Measurements from ENCODE around the gene LTBP1. TPM values are rescaled to one million over a fixed set of nuclear protein-coding genes. Genes with fewer than 3 reads are reported as not detected.

LTBP1 gene
- total RNA-seq, 3 donors from 2014 or later (not counting 1 experiment from before 2014, with no cell fraction given), result 1.7 to 4.7 (median 3.5) TPM

DNA sequence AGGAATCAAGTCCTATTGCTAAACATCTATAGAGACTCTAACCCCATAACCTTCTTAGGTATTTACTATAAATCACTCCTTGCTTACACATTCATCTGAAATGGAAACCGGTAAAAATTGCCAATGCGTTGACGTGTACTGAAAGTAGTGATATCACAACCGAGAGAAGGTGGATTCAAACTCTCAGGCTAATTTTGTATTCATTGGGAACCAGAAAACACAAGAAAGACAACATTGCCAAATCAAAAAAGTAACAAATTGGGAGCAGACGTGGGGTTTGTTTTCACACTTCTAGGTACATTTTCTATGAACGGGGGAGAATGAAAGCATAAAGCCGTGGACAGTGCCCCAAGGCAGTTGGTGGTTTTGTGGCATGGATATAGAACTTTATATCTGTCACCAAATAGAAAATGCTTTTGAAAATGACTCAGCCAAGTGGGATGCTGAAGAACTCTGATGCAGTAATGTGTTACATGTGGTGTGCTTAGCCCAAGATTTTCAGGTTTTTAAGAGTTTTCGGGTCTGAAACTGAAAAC lies 374.6 kb downstream of the LTBP1 start:
- peaks cover 0 to 4% of the 10 kb centered on the region in 2 donors for H3K4me1 Mint-ChIP-seq
- no peaks in the 10 kb centered on the region for H3K9me3 ChIP-seq (ENCODE audit: control insufficient read depth, insufficient read depth, low read length)
- intact Hi-C loops (cut with micrococcal nuclease), result no loop called here
- H3K4me1 ChIP-seq (ENCODE audit: control insufficient read depth, insufficient read depth, low read length), result no peaks in the 10 kb centered on the region
- H3K27me3 ChIP-seq (ENCODE audit: control insufficient read depth, insufficient read depth, low read length), result no peaks in the 10 kb centered on the region
- ATAC-seq (peak in 1 of 3 donors; percentile 39), DNase-seq (no peak)
- peaks cover 0 to 5% of the 10 kb centered on the region in 2 donors for H3K27me3 Mint-ChIP-seq (ENCODE audit: low read depth in 2 of 2)
- H3K36me3 Mint-ChIP-seq, result no peaks in the 10 kb centered on the region
- 43% methylated on average over 7 of the region's 8 CpGs for whole genome bisulfite sequencing (ENCODE audit: insufficient coverage)
- no peak overlapping the region for H3K4me3 ChIP-seq (ENCODE audit: low read length)
- no peak overlapping the region for H3K27ac Mint-ChIP-seq
- no peaks in the 10 kb centered on the region for H3K9me3 Mint-ChIP-seq
- no peak overlapping the region for H3K27ac ChIP-seq (ENCODE audit: low read length)
- TF ChIP-seq, protein P1, sequence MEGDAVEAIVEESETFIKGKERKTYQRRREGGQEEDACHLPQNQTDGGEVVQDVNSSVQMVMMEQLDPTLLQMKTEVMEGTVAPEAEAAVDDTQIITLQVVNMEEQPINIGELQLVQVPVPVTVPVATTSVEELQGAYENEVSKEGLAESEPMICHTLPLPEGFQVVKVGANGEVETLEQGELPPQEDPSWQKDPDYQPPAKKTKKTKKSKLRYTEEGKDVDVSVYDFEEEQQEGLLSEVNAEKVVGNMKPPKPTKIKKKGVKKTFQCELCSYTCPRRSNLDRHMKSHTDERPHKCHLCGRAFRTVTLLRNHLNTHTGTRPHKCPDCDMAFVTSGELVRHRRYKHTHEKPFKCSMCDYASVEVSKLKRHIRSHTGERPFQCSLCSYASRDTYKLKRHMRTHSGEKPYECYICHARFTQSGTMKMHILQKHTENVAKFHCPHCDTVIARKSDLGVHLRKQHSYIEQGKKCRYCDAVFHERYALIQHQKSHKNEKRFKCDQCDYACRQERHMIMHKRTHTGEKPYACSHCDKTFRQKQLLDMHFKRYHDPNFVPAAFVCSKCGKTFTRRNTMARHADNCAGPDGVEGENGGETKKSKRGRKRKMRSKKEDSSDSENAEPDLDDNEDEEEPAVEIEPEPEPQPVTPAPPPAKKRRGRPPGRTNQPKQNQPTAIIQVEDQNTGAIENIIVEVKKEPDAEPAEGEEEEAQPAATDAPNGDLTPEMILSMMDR (IDR thresholded peaks at IDR 0.05), result no peak
- H3K36me3 ChIP-seq (ENCODE audit: control insufficient read depth, insufficient read depth, low read length), result no peaks in the 10 kb centered on the region
- H3K4me3 Mint-ChIP-seq, result no peak overlapping the region

DNA sequence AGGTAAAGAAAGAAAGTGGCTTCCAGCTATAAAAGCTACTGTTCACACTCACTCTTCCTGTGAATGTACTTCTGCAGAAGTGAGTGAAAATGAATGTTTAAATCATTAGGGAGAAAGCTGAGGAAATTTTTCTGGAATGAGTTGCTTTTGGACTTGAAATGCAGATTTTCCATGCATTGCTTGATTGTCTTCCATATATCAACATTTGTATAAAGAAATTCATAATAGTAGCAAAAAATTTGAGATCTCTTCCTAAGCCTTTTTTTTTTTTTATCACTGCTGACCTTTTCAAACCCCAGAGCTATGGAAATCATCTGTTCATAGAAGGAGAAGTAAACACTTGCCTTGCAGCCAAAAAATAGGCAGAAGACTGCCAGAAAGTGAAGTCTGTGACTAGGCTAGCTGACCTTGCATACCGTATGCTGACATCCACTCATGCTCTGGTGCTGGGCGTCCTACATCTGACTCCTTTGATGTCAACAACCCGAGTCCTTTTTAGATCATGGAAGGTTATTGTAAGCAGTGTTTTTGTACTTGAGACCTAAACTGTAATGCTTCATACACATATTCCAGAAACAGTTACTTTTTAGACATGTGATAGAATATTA lies 375.2 kb downstream of the LTBP1 start:
- Mint-ChIP-seq H3K27me3 (ENCODE audit: low read depth in 2 of 2) (peaks cover 0 to 3% of the 10 kb centered on the region in 2 donors), H3K9me3 (no peaks in the 10 kb centered on the region), H3K4me3 (no peak overlapping the region), H3K27ac (no peak overlapping the region), H3K36me3 (no peaks in the 10 kb centered on the region), H3K4me1 (peaks cover 0 to 4% of the 10 kb centered on the region in 2 donors)
- Histone ChIP-seq H3K36me3 (ENCODE audit: control insufficient read depth, insufficient read depth, low read length) (no peaks in the 10 kb centered on the region), H3K4me1 (ENCODE audit: control insufficient read depth, insufficient read depth, low read length) (no peaks in the 10 kb centered on the region), H3K4me3 (ENCODE audit: low read length) (no peak overlapping the region), H3K9me3 (ENCODE audit: control insufficient read depth, insufficient read depth, low read length) (no peaks in the 10 kb centered on the region), H3K27ac (ENCODE audit: low read length) (no peak overlapping the region), H3K27me3 (ENCODE audit: control insufficient read depth, insufficient read depth, low read length) (no peaks in the 10 kb centered on the region)
- DNase-seq (no peak), ATAC-seq (no peak)
- WGBS (ENCODE audit: insufficient coverage), result 69% methylated on average over 3 of the region's 3 CpGs
- TF ChIP-seq, protein P1 (IDR thresholded peaks at IDR 0.05), result no peak
- intact Hi-C loops (cut with micrococcal nuclease), result no loop called here

DNA sequence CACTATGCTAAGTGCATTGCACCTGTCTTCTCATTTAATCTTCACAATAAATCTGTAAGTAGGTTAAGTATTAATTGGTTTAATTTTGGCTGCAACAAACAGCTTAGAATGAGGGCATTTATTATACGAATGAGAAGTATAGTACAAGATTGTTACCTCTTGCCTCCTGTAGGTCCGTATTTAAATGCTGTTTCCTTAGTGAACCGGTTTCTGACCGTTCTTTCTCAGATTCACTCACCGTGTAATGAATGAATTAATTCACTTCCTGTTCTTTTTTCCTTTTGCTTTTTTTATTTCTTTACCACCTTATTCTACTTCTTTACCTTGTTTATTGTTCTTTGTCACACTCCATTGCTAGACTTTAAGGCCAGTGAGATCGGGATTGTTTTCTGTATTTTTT lies 375.9 kb downstream of the LTBP1 start:
- H3K4me1 Mint-ChIP-seq, result peaks cover 0 to 4% of the 10 kb centered on the region in 2 donors
- DNase-seq, result no peak
- Histone ChIP-seq H3K4me1 (ENCODE audit: control insufficient read depth, insufficient read depth, low read length) (no peaks in the 10 kb centered on the region), H3K9me3 (ENCODE audit: control insufficient read depth, insufficient read depth, low read length) (no peaks in the 10 kb centered on the region), H3K27me3 (ENCODE audit: control insufficient read depth, insufficient read depth, low read length) (no peaks in the 10 kb centered on the region), H3K27ac (ENCODE audit: low read length) (no peak overlapping the region), H3K36me3 (ENCODE audit: control insufficient read depth, insufficient read depth, low read length) (no peaks in the 10 kb centered on the region), H3K4me3 (ENCODE audit: low read length) (no peak overlapping the region)
- WGBS (ENCODE audit: insufficient coverage), result 49% methylated on average over 5 of the region's 6 CpGs
- intact Hi-C loops (cut with micrococcal nuclease), result no loop called here
- no peak overlapping the region for H3K4me3 Mint-ChIP-seq
- ATAC-seq, result no peak
- H3K36me3 Mint-ChIP-seq, result no peaks in the 10 kb centered on the region
- H3K9me3 Mint-ChIP-seq, result no peaks in the 10 kb centered on the region
- H3K27me3 Mint-ChIP-seq (ENCODE audit: low read depth in 2 of 2), result peaks cover 0 to 3% of the 10 kb centered on the region in 2 donors
- TF ChIP-seq, protein P1 (IDR thresholded peaks at IDR 0.05), result no peak
- H3K27ac Mint-ChIP-seq, result no peak overlapping the region

GRCh38 chr2:33323957-33324356 lies 377.2 kb downstream of the LTBP1 start:
- Mint-ChIP-seq H3K27ac (no peak overlapping the region), H3K4me1 (peaks cover 0 to 4% of the 10 kb centered on the region in 2 donors), H3K4me3 (no peak overlapping the region), H3K27me3 (ENCODE audit: low read depth in 2 of 2) (peaks cover 0 to 4% of the 10 kb centered on the region in 2 donors), H3K9me3 (no peaks in the 10 kb centered on the region), H3K36me3 (no peaks in the 10 kb centered on the region)
- no peak for DNase-seq
- Histone ChIP-seq H3K4me1 (ENCODE audit: control insufficient read depth, insufficient read depth, low read length) (no peaks in the 10 kb centered on the region), H3K27ac (ENCODE audit: low read length) (no peak overlapping the region), H3K27me3 (ENCODE audit: control insufficient read depth, insufficient read depth, low read length) (no peaks in the 10 kb centered on the region), H3K9me3 (ENCODE audit: control insufficient read depth, insufficient read depth, low read length) (no peaks in the 10 kb centered on the region), H3K36me3 (ENCODE audit: control insufficient read depth, insufficient read depth, low read length) (no peaks in the 10 kb centered on the region), H3K4me3 (ENCODE audit: low read length) (no peak overlapping the region)
- intact Hi-C loops (cut with micrococcal nuclease), result no loop called here
- TF ChIP-seq, protein P1 (IDR thresholded peaks at IDR 0.05), result no peak
- no peak for ATAC-seq
- WGBS (ENCODE audit: insufficient coverage), result no CpG with 5 or more reads among the region's 2 CpGs

All from natural killer cell (primary cell).